OCI-LY7 (cell line): Measurements from ENCODE around the gene ZFP36.

Source experiments
- CTCF ChIP-seq: fragments of 200-600 bp; sonication (generic); conservative IDR thresholded peaks from 2 replicates; pipeline ENCODE4 v1.5.1; 2014; ENCODE audit warnings: mild to moderate bottlenecking, antibody characterized with exemption, low read length, moderate library complexity, mixed read lengths
- EZH2phosphoT487 ChIP-seq: fragments of 200-600 bp; sonication (generic); IDR thresholded peaks from 2 replicates; pipeline ENCODE4 v1.6.1; 2018; ENCODE audit warnings: low read depth, borderline replicate concordance, mild to moderate bottlenecking, mixed run types, antibody characterized with exemption, low read length, moderate library complexity, mixed read lengths

DNA sequence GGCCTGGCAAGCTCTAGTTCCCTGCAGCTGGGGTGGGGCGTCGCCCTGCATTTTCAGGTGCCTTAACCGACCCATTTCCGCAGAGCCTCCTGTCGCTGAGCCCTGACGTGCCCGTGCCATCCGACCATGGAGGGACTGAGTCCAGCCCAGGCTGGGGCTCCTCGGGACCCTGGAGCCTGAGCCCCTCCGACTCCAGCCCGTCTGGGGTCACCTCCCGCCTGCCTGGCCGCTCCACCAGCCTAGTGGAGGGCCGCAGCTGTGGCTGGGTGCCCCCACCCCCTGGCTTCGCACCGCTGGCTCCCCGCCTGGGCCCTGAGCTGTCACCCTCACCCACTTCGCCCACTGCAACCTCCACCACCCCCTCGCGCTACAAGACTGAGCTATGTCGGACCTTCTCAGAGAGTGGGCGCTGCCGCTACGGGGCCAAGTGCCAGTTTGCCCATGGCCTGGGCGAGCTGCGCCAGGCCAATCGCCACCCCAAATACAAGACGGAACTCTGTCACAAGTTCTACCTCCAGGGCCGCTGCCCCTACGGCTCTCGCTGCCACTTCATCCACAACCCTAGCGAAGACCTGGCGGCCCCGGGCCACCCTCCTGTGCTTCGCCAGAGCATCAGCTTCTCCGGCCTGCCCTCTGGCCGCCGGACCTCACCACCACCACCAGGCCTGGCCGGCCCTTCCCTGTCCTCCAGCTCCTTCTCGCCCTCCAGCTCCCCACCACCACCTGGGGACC is 1.2 kb downstream of the ZFP36 start:
- TF ChIP-seq CTCF (no peak), EZH2phosphoT487 (no peak)
